Measurements from ENCODE around the gene TP63. TPM values are rescaled to one million over a fixed set of nuclear protein-coding genes. Genes with fewer than 3 reads are reported as not detected.

Gene TP63
- total RNA-seq, 4 donors from 2014 or later, result 1.5 to 2.5 TPM; not detected in 2

- no peak for DNase-seq
- intact Hi-C loops (cut with DNase I; ENCODE audit: low total_unique reads), result no loop called here
Observed at GRCh38 chr3:189945935-189946709, 314.9 kb downstream of the TP63 start.

More at GRCh38 chr3:189945935-189946709, 314.9 kb downstream of the TP63 start:
- no peak for TF ChIP-seq POLR2A (IDR thresholded peaks at IDR 0.05)
- no peak for TF ChIP-seq CTCF (IDR thresholded peaks at IDR 0.05)
- no peaks in the 10 kb centered on the region for H3K27me3 ChIP-seq
- no peaks in the 10 kb centered on the region for H3K36me3 ChIP-seq
- no peaks in the 10 kb centered on the region for H3K9me3 ChIP-seq
- H3K27ac ChIP-seq, result no peak overlapping the region
- H3K4me3 ChIP-seq, result no peak overlapping the region
- H3K4me1 ChIP-seq, result no peaks in the 10 kb centered on the region

MicroRNAs within 50 kb of the gene (microRNA counts, 767-probe panel; counts per million panel counts)
- microRNA hsa-miR-944, result 0 counts per million in 2 donors

Small RNAs within 50 kb of the gene (microRNA-seq; reads per million reads assigned to microRNA genes)
- gene MIR944 (ENCODE audit: borderline microRNAs expressed, borderline replicate concordance), result not detected

Small RNAs within 50 kb of the gene (small RNA-seq; reads per million reads assigned to genes)
- gene AC078809.1, result not detected
- not detected for gene MIR944

All from uterus (tissue), 4 donors.